ENCODE results near the gene ZNF488. TPM values are rescaled to one million over a fixed set of nuclear protein-coding genes. Genes with fewer than 3 reads are reported as not detected.

The ZNF488 gene
- total RNA-seq, 1 experiment from 2014 or later: 11.8 TPM

DNA sequence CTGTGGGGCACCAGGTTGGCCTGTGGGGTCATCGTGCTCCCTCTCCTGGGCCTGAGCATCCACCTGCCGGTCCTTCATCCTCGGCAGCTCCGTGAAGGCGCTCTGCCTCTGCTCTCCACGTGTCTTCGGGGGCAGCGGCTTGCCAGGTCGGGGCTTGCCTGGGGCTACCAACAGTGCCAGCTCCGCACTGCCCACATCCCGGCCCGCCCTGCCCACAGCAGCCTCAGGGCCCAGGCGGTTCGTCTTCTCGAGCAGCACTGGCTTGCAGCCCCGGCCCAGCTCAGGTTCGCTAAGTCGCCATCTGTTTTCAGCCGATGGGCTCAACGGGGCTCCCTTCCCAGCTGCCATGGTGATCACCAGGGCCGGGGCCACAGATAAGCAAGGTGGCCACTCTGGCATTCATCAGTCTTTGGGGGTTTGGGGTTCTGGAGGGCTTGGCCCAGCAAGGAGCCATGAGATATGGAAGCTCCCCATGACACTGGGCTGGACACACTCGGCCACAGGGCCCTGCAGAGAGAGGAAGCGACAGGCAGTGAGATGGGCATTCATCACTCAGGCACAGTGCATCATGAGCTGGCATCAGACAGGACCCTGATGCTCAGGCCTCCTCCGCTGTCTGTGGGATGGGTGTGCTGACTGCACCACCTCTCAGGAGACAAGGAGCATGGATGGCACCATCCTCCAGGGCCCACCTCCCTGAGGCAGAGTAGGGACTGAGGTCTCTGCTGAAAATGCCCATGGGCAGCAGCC is 15.5 kb downstream of the ZNF488 start:
- POLR2A ChIA-PET: no interaction called here
- peaks cover 4% of the 10 kb centered on the region; the same call in 1 of the 2 replicates for H3K4me1 ChIP-seq (ENCODE audit: control insufficient read depth, insufficient read depth, low read length)

DNA sequence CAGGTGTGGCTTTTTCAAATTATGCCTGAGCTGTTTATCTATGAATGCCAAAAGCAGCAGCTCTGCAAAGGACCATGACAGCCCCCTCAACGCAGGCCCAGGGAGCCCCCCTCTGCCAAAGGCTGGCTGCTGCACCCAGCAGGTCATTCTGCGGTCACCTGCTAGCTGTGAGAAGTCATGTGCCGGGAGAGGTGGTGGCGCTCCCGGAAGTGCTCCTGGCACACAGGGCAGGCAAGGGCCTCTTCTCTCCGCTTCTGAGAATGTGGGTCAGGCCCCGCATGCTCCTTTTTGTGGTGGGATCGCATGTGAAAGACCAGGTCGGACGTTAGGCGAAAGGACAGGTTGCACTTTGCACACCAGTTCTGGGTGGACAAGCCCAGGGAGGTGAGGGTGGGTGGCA is 16.4 kb downstream of the ZNF488 start:
- ChIA-PET POLR2A (no interaction called here), CTCF (no interaction called here)
- ATAC-seq (no peak), DNase-seq (ENCODE audit: low read depth, low spot score) (no peak)
- H3K9me3 ChIP-seq (ENCODE audit: control insufficient read depth, insufficient read depth, low read depth, low read length): no peaks in the 10 kb centered on the region
- H3K27me3 ChIP-seq (ENCODE audit: control insufficient read depth, insufficient read depth, low read length): no peaks in the 10 kb centered on the region
- in situ Hi-C loops (cut with HindIII; ENCODE audit: low pct_unique_long_range_greater_than_20kb, low sequenced_read_pairs) (no loop called here), intact Hi-C loops (cut with micrococcal nuclease; ENCODE audit: unreplicated experiment) (no loop called here)
- TF ChIP-seq, protein P1, sequence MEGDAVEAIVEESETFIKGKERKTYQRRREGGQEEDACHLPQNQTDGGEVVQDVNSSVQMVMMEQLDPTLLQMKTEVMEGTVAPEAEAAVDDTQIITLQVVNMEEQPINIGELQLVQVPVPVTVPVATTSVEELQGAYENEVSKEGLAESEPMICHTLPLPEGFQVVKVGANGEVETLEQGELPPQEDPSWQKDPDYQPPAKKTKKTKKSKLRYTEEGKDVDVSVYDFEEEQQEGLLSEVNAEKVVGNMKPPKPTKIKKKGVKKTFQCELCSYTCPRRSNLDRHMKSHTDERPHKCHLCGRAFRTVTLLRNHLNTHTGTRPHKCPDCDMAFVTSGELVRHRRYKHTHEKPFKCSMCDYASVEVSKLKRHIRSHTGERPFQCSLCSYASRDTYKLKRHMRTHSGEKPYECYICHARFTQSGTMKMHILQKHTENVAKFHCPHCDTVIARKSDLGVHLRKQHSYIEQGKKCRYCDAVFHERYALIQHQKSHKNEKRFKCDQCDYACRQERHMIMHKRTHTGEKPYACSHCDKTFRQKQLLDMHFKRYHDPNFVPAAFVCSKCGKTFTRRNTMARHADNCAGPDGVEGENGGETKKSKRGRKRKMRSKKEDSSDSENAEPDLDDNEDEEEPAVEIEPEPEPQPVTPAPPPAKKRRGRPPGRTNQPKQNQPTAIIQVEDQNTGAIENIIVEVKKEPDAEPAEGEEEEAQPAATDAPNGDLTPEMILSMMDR (IDR thresholded peaks at IDR 0.05): no peak
- TF ChIP-seq POLR2AphosphoS5 (IDR thresholded peaks at IDR 0.05; ENCODE audit: low read depth, low read length) (no peak), SIN3A (IDR thresholded peaks at IDR 0.05; ENCODE audit: borderline replicate concordance, insufficient read depth, low read depth, low read length) (no peak), TCF7L2 (IDR thresholded peaks at IDR 0.05; ENCODE audit: low read depth, low read length) (no peak)
- TF ChIP-seq, protein P2, sequence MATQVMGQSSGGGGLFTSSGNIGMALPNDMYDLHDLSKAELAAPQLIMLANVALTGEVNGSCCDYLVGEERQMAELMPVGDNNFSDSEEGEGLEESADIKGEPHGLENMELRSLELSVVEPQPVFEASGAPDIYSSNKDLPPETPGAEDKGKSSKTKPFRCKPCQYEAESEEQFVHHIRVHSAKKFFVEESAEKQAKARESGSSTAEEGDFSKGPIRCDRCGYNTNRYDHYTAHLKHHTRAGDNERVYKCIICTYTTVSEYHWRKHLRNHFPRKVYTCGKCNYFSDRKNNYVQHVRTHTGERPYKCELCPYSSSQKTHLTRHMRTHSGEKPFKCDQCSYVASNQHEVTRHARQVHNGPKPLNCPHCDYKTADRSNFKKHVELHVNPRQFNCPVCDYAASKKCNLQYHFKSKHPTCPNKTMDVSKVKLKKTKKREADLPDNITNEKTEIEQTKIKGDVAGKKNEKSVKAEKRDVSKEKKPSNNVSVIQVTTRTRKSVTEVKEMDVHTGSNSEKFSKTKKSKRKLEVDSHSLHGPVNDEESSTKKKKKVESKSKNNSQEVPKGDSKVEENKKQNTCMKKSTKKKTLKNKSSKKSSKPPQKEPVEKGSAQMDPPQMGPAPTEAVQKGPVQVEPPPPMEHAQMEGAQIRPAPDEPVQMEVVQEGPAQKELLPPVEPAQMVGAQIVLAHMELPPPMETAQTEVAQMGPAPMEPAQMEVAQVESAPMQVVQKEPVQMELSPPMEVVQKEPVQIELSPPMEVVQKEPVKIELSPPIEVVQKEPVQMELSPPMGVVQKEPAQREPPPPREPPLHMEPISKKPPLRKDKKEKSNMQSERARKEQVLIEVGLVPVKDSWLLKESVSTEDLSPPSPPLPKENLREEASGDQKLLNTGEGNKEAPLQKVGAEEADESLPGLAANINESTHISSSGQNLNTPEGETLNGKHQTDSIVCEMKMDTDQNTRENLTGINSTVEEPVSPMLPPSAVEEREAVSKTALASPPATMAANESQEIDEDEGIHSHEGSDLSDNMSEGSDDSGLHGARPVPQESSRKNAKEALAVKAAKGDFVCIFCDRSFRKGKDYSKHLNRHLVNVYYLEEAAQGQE (IDR thresholded peaks at IDR 0.05; ENCODE audit: insufficient read depth in 1 of 2, low read depth in 2 of 2, low read length in 1 of 2): no peak
- peaks cover 4% of the 10 kb centered on the region; the same call in 1 of the 2 replicates for H3K4me1 ChIP-seq (ENCODE audit: control insufficient read depth, insufficient read depth, low read length)
- no peak overlapping the region for H3K4me3 ChIP-seq (ENCODE audit: low read depth in 2 of 2, low read length in 2 of 2)
- BruUV-seq (replicated peaks): no TSS peak
- no peaks in the 10 kb centered on the region for H3K36me3 ChIP-seq (ENCODE audit: control insufficient read depth, insufficient read depth, low read length)
- no peak overlapping the region for H3K27ac ChIP-seq (ENCODE audit: low read length)

More for the DNA sequence above, 15.5 kb downstream of the ZNF488 start:
- DNase-seq (ENCODE audit: low read depth, low spot score) (no peak), ATAC-seq (no peak)
- H3K27me3 ChIP-seq (ENCODE audit: control insufficient read depth, insufficient read depth, low read length): no peaks in the 10 kb centered on the region
- no peak overlapping the region for H3K4me3 ChIP-seq (ENCODE audit: low read depth in 2 of 2, low read length in 2 of 2)
- in situ Hi-C loops (cut with HindIII; ENCODE audit: low pct_unique_long_range_greater_than_20kb, low sequenced_read_pairs) (no loop called here), intact Hi-C loops (cut with micrococcal nuclease; ENCODE audit: unreplicated experiment) (no loop called here)
- H3K9me3 ChIP-seq (ENCODE audit: control insufficient read depth, insufficient read depth, low read depth, low read length): no peaks in the 10 kb centered on the region
- BruUV-seq (replicated peaks): no TSS peak
- TF ChIP-seq POLR2AphosphoS5 (IDR thresholded peaks at IDR 0.05; ENCODE audit: low read depth, low read length) (no peak), SIN3A (IDR thresholded peaks at IDR 0.05; ENCODE audit: borderline replicate concordance, insufficient read depth, low read depth, low read length) (no peak), TCF7L2 (IDR thresholded peaks at IDR 0.05; ENCODE audit: low read depth, low read length) (no peak)
- TF ChIP-seq, protein P1 (IDR thresholded peaks at IDR 0.05): no peak
- TF ChIP-seq, protein P2 (IDR thresholded peaks at IDR 0.05; ENCODE audit: insufficient read depth in 1 of 2, low read depth in 2 of 2, low read length in 1 of 2): no peak
- H3K27ac ChIP-seq (ENCODE audit: low read length): no peak overlapping the region
- CTCF ChIA-PET: no interaction called here
- H3K36me3 ChIP-seq (ENCODE audit: control insufficient read depth, insufficient read depth, low read length): no peaks in the 10 kb centered on the region
